GM10266 (cell line): ENCODE results near the gene POLR2F.

Experiments used
- DNase-seq: peaks from one replicate; pipeline ENCODE4 v3.0.0; 2012; ENCODE audit errors: extremely low spot score
- TF ChIP-seq, protein P1 (sequence below): IDR thresholded peaks from 2 replicates; pipeline ENCODE4 v1.5.1; 2012; ENCODE audit warnings: mild to moderate bottlenecking, low read depth; ENCODE audit not compliant: control insufficient read depth, insufficient read depth; ENCODE audit errors: missing control alignments

The POLR2F gene

DNA sequence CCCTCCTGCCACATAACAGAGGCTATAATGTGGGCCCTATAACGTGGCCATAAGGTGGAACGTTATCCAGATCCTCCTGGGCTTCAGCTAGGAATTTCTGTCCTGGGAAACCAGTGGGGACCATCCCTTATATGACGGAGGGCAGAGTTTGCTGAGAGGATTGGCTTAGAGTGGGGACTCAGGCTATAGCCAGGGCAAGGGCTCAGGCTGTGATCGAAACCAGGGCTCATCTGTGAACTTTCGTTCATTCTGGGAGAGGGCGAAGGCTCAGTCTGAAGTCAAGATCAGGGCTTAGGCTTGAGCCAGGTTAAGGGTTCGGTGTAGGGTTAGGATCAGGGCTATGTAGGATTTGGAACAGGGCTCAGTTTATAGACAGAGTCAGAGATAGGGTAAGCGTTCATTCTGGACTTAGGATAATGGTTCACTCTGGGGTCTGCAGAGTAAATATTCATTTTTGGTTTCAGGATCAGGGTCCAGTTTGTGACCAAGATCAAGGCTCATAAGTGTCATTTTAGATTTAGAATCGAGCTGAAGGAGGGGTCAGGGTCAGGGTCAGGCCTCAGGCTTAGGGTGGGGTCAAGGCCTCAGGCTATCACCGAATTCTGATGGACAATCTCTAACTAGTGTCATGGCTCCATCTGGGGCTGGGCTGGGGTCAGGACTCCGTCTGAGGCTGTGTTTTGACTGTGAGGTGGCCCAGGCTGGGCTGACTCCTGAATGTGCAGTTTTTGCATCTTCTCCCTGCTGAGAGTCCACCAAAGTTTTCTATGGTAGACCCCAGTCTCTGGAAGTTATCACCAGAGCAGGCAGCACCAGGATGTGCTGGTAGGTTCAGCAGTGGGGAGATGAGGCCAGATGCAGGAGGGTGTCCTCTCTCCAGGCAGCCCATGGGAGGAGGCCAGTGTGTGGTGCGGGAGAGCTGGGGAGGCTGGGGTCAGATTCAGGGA lies 64.7 kb downstream of the POLR2F start:
- no peak for DNase-seq
- TF ChIP-seq, protein P1, sequence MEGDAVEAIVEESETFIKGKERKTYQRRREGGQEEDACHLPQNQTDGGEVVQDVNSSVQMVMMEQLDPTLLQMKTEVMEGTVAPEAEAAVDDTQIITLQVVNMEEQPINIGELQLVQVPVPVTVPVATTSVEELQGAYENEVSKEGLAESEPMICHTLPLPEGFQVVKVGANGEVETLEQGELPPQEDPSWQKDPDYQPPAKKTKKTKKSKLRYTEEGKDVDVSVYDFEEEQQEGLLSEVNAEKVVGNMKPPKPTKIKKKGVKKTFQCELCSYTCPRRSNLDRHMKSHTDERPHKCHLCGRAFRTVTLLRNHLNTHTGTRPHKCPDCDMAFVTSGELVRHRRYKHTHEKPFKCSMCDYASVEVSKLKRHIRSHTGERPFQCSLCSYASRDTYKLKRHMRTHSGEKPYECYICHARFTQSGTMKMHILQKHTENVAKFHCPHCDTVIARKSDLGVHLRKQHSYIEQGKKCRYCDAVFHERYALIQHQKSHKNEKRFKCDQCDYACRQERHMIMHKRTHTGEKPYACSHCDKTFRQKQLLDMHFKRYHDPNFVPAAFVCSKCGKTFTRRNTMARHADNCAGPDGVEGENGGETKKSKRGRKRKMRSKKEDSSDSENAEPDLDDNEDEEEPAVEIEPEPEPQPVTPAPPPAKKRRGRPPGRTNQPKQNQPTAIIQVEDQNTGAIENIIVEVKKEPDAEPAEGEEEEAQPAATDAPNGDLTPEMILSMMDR, result no peak
